ENCODE data around the gene SLC25A25. TPM values are rescaled to one million over a fixed set of nuclear protein-coding genes. Genes with fewer than 3 reads are reported as not detected.

The SLC25A25 gene
- polyA plus RNA-seq, 1 experiment, result 12.9 TPM

DNA sequence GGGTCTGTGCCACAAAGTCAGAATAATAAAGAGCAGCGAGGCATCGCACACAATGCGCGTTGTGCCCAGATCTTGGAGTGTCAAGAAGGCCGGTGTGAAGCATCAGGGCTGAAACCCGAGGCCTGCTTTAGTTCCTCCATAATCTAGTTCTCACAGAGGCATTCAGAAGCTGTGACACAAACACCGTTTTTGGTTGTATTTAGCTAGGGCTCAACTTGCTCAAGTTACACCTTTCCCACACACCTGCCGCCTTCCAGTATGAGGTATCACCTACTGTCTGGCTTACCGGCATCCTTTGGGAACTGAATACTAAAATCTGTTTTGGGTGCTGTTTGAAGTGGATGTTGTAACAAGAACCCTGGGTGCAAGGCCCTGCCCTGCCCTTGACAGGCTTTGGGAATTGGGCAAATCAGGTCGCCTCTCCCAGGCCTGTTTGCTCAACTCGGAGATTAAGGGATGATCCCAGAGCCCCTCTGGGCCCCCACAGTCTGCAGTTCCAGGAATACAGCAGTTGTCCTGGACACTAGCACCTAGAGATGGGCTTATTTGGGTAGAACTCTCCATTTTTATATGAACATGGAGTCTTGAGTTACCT is 27.0 kb downstream of the SLC25A25 start:
- DNase-seq (ENCODE audit: low read depth), result no peak
- Histone ChIP-seq H3K4me3 (ENCODE audit: low read depth, low read length) (no peak overlapping the region), H3K36me3 (ENCODE audit: control insufficient read depth, insufficient read depth, low read length) (no peaks in the 10 kb centered on the region), H3K27me3 (ENCODE audit: control insufficient read depth, insufficient read depth, low read length) (no peaks in the 10 kb centered on the region)
- TF ChIP-seq, protein P1, sequence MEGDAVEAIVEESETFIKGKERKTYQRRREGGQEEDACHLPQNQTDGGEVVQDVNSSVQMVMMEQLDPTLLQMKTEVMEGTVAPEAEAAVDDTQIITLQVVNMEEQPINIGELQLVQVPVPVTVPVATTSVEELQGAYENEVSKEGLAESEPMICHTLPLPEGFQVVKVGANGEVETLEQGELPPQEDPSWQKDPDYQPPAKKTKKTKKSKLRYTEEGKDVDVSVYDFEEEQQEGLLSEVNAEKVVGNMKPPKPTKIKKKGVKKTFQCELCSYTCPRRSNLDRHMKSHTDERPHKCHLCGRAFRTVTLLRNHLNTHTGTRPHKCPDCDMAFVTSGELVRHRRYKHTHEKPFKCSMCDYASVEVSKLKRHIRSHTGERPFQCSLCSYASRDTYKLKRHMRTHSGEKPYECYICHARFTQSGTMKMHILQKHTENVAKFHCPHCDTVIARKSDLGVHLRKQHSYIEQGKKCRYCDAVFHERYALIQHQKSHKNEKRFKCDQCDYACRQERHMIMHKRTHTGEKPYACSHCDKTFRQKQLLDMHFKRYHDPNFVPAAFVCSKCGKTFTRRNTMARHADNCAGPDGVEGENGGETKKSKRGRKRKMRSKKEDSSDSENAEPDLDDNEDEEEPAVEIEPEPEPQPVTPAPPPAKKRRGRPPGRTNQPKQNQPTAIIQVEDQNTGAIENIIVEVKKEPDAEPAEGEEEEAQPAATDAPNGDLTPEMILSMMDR (IDR thresholded peaks at IDR 0.05; ENCODE audit: insufficient read depth, low read depth, low read length), result no peak
- CTCF ChIA-PET, result interaction anchor here (1.2 to 4.7 kb wide), 3 partner anchors 13 to 27 kb away, joined by 3 to 40 read pairs (median 5); partner anchors contain the start of gene SLC25A25
- POLR2A ChIA-PET, result no interaction called here

GRCh38 chr9:128096616-128097536 is 28.8 kb downstream of the SLC25A25 start:
- no peak overlapping the region for H3K4me3 ChIP-seq (ENCODE audit: low read depth, low read length)
- DNase-seq (ENCODE audit: low read depth), result no peak
- H3K36me3 ChIP-seq (ENCODE audit: control insufficient read depth, insufficient read depth, low read length), result peaks cover 8% of the 10 kb centered on the region
- TF ChIP-seq, protein P1 (IDR thresholded peaks at IDR 0.05; ENCODE audit: insufficient read depth, low read depth, low read length), result no peak
- ChIA-PET POLR2A (no interaction called here), CTCF (interaction anchor here (0.6 to 5.5 kb wide), 3 partner anchors 14 to 29 kb away, joined by 3 to 33 read pairs (median 7); no protein-coding TSS in a partner anchor)
- no peaks in the 10 kb centered on the region for H3K27me3 ChIP-seq (ENCODE audit: control insufficient read depth, insufficient read depth, low read length)

GRCh38 chr9:128097543-128098296 is 29.7 kb downstream of the SLC25A25 start:
- POLR2A ChIA-PET, result no interaction called here
- Histone ChIP-seq H3K27me3 (ENCODE audit: control insufficient read depth, insufficient read depth, low read length) (no peaks in the 10 kb centered on the region), H3K36me3 (ENCODE audit: control insufficient read depth, insufficient read depth, low read length) (peaks cover 17% of the 10 kb centered on the region), H3K4me3 (ENCODE audit: low read depth, low read length) (no peak overlapping the region; the same call in 1 of the 2 replicates)
- CTCF ChIA-PET, result interaction anchor here (0.6 to 5.5 kb wide), 6 partner anchors 13 to 120 kb away, joined by 3 to 33 read pairs (median 4); no protein-coding TSS in a partner anchor
- DNase-seq (ENCODE audit: low read depth), result no peak
- TF ChIP-seq, protein P1 (IDR thresholded peaks at IDR 0.05; ENCODE audit: insufficient read depth, low read depth, low read length), result no peak

- Histone ChIP-seq H3K36me3 (ENCODE audit: control insufficient read depth, insufficient read depth, low read length) (peaks cover 22% of the 10 kb centered on the region), H3K4me3 (ENCODE audit: low read depth, low read length) (peak overlapping the region; percentile 49), H3K27me3 (ENCODE audit: control insufficient read depth, insufficient read depth, low read length) (no peaks in the 10 kb centered on the region)
- DNase-seq (ENCODE audit: low read depth), result peak; percentile 95
- TF ChIP-seq, protein P1 (IDR thresholded peaks at IDR 0.05; ENCODE audit: insufficient read depth, low read depth, low read length), result no peak
- ChIA-PET CTCF (interaction anchor here (0.6 to 5.5 kb wide), 9 partner anchors 10 to 1544 kb away, joined by 3 to 33 read pairs (median 4); partner anchors contain the start of gene PIP5KL1), POLR2A (interaction anchor here (0.6 kb wide), 1 partner anchor 88 kb away, joined by 8 read pairs; no protein-coding TSS in a partner anchor)
Observed at GRCh38 chr9:128098297-128099230, 30.5 kb downstream of the SLC25A25 start.

Measured in BJ (cell line).